Heart left ventricle (tissue), 16 donors: Measurements from ENCODE around the gene ALAS1. TPM values are rescaled to one million over a fixed set of nuclear protein-coding genes. Genes with fewer than 3 reads are reported as not detected.

Experiments used
- ATAC-seq, 4 donors: fragments of 200-7000 bp; cut with Tn5 transposase; one replicate each; pipeline ENCODE4 v1.9.1; 2020 to 2022; ENCODE audit warnings: moderate library complexity in 4 of 4, mild to moderate bottlenecking in 3 of 4, moderate number of reproducible peaks in 1 of 4
- DNase-seq, 5 donors: peaks; one replicate each; pipeline ENCODE4 v3.0.0-alpha.2; 2020
- H3K27ac ChIP-seq, 12 donors: fragments of 200-600 bp; sonication (generic) in 4 of 12; one replicate each; pipeline versions ENCODE4 v1.5.0 to v1.8.0; 2016 to 2022; ENCODE audit warnings: mild to moderate bottlenecking in 2 of 12
- H3K27me3 ChIP-seq, 9 donors: fragments of 200-600 bp; sonication (generic) in 2 of 9; one replicate each; pipeline versions ENCODE4 v1.5.1 to v1.8.0; 2016 to 2022; ENCODE audit warnings: mild to moderate bottlenecking in 3 of 9
- H3K36me3 ChIP-seq, 9 donors: fragments of 200-600 bp; sonication (generic) in 2 of 9; one replicate each; pipeline versions ENCODE4 v1.5.0 to v1.8.0; 2018 to 2022; ENCODE audit warnings: mild to moderate bottlenecking in 2 of 9
- H3K4me1 ChIP-seq, 12 donors: fragments of 200-600 bp; sonication (generic) in 4 of 12; one replicate each; pipeline versions ENCODE4 v1.5.0 to v1.8.0; 2016 to 2022; ENCODE audit warnings: mild to moderate bottlenecking in 3 of 12
- H3K4me3 ChIP-seq, 12 donors: fragments of 200-600 bp; sonication (generic) in 4 of 12; one replicate each; pipeline versions ENCODE4 v1.5.0 to v1.8.0; 2017 to 2022; ENCODE audit warnings: mild to moderate bottlenecking in 9 of 12, moderate library complexity in 4 of 12
- H3K9me3 ChIP-seq, 12 donors: fragments of 200-600 bp; sonication (generic) in 4 of 12; one replicate each; pipeline versions ENCODE4 v1.5.0 to v1.8.0; 2016 to 2022; ENCODE audit warnings: mild to moderate bottlenecking in 1 of 12
- CTCF ChIP-seq, 12 donors: fragments of 200-600 bp; sonication (generic) in 4 of 12; IDR thresholded peaks; one replicate each; pipeline versions ENCODE4 v1.5.0 to v1.8.0; 2018 to 2022; ENCODE audit warnings: antibody characterized with exemption in 12 of 12, mild to moderate bottlenecking in 5 of 12
- POLR2A ChIP-seq, 2 donors: fragments of 450-650 bp; IDR thresholded peaks; one replicate each; pipeline ENCODE4 v1.6.1; 2017; ENCODE audit warnings: antibody characterized with exemption in 2 of 2, mild to moderate bottlenecking in 2 of 2, moderate library complexity in 2 of 2
- WGBS, 4 donors: extraction: QIAGEN DNeasy Blood & Tissue Kit in 2 of 4; methylation state at CpG; one replicate each; pipeline versions ENCODE4 v1.1.5 to v1.1.7; 2013 to 2018; 5-methylcytosine and 5-hydroxymethylcytosine counted together
- intact Hi-C, 10 donors: fragments of 100-400 bp; cut with DNase I; formaldehyde crosslinking; loops; one replicate each; pipeline versions ENCODE4 v1.11.1 to v1.14.2; 2022
- polyA plus RNA-seq, 2 donors: library from polyadenylated mRNA; stranded (reverse); fragments of 200-250 nt; gene quantifications; one replicate each; pipeline ENCODE4 v1.2.3, GENCODE V29; 2013
- total RNA-seq, 9 donors: library from RNA; depleted of rRNA in 2 of 9; stranded (reverse); fragments of >200 nt in 2 of 9; fragmentation: NEBNext Ultra II Directional in 3 of 9; extraction: Animal tissue kit (Norgen Biotek cat#: 25700) in 3 of 9; gene quantifications; one replicate each; pipeline versions ENCODE4 v1.1.0 to v1.2.4, GENCODE V29; 2016 to 2023
- donor health status: ischemic (EF 13 %, LVEDD 7.1; RV severe dilation, severe dysfunction).
- donor health status: healthy with polysubstance abuse.
- donor health status: DM: no; HTN: yes; CAD: no.
- donor health status: DM: no; HTN: no; CAD: no.
- donor health status: ischemic (EF 25% LVEDD 6.9; RV normal size, moderate dysfunction).
- donor health status: ischemic (EF 25% LVEDD 5.7; RV mildly dilated, moderate dysfunction).
- donor health status: healthy.
- donor health status: DM: yes; HTN: yes; CAD: no.
- donor health status: ischemic (EF 35%, LVEDD 5.7; RV mildly dilated, moderate dysfunction).
- donor health status: nonischemic (EF 11% LVEDD 7.7; RV severe dilation, severe dysfunction).
- donor health status: DM: yes; HTN: yes; CAD: no.
- donor health status: PGD.
- donor health status: ischemic (EF 29% LVEDD 5.4; RV normal size, mild dysfunction).
- donor health status: nonischemic (EF 23%, LVEDD 6.1; RV moderate dilation, normal function).

Gene ALAS1
- total and polyA plus RNA-seq, 11 donors: 77.9 to 213 (median 132) TPM

DNA sequence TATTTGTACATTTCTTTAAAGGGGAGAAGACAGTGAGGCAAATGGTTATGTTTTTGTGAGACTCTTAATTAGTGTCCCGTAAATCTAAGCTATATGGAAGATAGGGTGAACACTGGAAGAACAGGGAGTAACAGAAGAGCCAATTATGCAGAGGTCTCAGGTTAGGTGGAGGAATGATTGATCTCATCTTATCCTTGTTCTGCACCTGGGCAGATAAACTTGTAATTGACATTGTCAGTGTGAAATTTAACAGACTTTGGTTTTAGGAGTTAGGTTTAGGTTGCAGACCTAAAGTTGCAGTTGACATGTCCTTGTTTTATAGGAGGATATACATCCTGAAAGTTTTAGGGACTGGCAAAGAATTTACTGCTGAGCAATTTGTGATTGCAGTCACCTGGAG, 44.1 kb downstream of the ALAS1 start:
- ATAC-seq: no peak
- H3K9me3 ChIP-seq: no peaks in the 10 kb centered on the region
- no peak overlapping the region for H3K27ac ChIP-seq
- no peak overlapping the region for H3K4me3 ChIP-seq
- peaks cover 10 to 75% (median 34%) of the 10 kb centered on the region in 12 donors for H3K4me1 ChIP-seq
- TF ChIP-seq CTCF (IDR thresholded peaks at IDR 0.05) (no peak), POLR2A (IDR thresholded peaks at IDR 0.05) (no peak)
- no peak for DNase-seq
- H3K27me3 ChIP-seq: no peaks in the 10 kb centered on the region
- intact Hi-C loops: no loop called here
- WGBS, 4 donors: 90 to 98% (median 95%) methylated on average over 1 of the region's 1 CpG
- H3K36me3 ChIP-seq: no peaks in the 10 kb centered on the region

GRCh38 chr3:52243791-52244628, 46.0 kb downstream of the ALAS1 start:
- Histone ChIP-seq H3K27me3 (no peaks in the 10 kb centered on the region), H3K36me3 (peaks cover 0 to 14% (median 5%) of the 10 kb centered on the region in 9 donors), H3K27ac (peak overlapping the region in 5 of 12 donors; percentile 24 to 98 (median 85)), H3K9me3 (no peaks in the 10 kb centered on the region), H3K4me3 (peak overlapping the region in 1 of 12 donors; percentile 76), H3K4me1 (peaks cover 0 to 80% (median 18%) of the 10 kb centered on the region in 12 donors)
- DNase-seq (peak in 1 of 5 donors; percentile 41), ATAC-seq (peak in 2 of 4 donors; percentile 33 to 41)
- intact Hi-C loops: no loop called here
- WGBS, 4 donors: 81 to 88% (median 83%) methylated on average over 9 of the region's 9 CpGs
- TF ChIP-seq POLR2A (IDR thresholded peaks at IDR 0.05) (no peak), CTCF (IDR thresholded peaks at IDR 0.05) (no peak)

- intact Hi-C loops: no loop called here
- peak within 1 kb of the TSS; percentile 37 to 77 (median 66) for H3K4me3 ChIP-seq
- ATAC-seq (peak in 3 of 4 donors; percentile 41 to 61 (median 59)), DNase-seq (peak in 4 of 5 donors; percentile 59 to 84 (median 69))
- H3K9me3 ChIP-seq: no peaks in the 10 kb centered on the region
- TF ChIP-seq POLR2A (IDR thresholded peaks at IDR 0.05): peak in 1 of 2 donors; percentile 37
- no peak for TF ChIP-seq CTCF (IDR thresholded peaks at IDR 0.05)
- H3K27me3 ChIP-seq: no peaks in the 10 kb centered on the region
- H3K36me3 ChIP-seq: peaks cover 0 to 30% (median 18%) of the 10 kb centered on the region in 9 donors
- H3K4me1 ChIP-seq: peaks cover 0 to 77% (median 9%) of the 10 kb centered on the region in 12 donors
- H3K27ac ChIP-seq: peak within 1 kb of the TSS; percentile 36 to 98 (median 82)
- WGBS, 4 donors: 1 to 5% (median 2%) methylated on average over 37 to 98 of the region's 98 CpGs
Observed at GRCh38 chr3:52245322-52246263, 47.6 kb downstream of the ALAS1 start, which contains the start of gene PPM1M. TSS of gene PPM1M (plus strand) at chr3:52245759. CDS start at chr3:52245825, 66 bp downstream.
